Liver (tissue), 9 donors: ENCODE data around the gene HPCAL4. TPM values are rescaled to one million over a fixed set of nuclear protein-coding genes. Genes with fewer than 3 reads are reported as not detected.
A peak's percentile ranks its signal among the peaks of the same experiment; 100 is the strongest.

ENCODE experiments used
- DNase-seq: peaks from one replicate; pipeline ENCODE4 v3.0.0-alpha.2; 2017; ENCODE audit warnings: low spot score
- H3K27ac ChIP-seq, 2 donors: one replicate each; pipeline ENCODE4 v1.7.0; 2013; ENCODE audit warnings: inconsistent platforms in 2 of 2, low read length in 2 of 2, control low read depth in 1 of 2, low read depth in 1 of 2, mild to moderate bottlenecking in 1 of 2
- H3K27me3 ChIP-seq, 4 donors: one replicate each; pipeline versions ENCODE4 v1.6.1 to v1.7.0; 2013; ENCODE audit warnings: low read length in 3 of 4, inconsistent platforms in 1 of 4, mild to moderate bottlenecking in 1 of 4, moderate library complexity in 1 of 4; ENCODE audit not compliant: control insufficient read depth in 4 of 4, insufficient read depth in 4 of 4
- H3K36me3 ChIP-seq, 4 donors: one replicate each; pipeline versions ENCODE4 v1.6.1 to v1.7.0; 2013; ENCODE audit warnings: low read length in 3 of 4, mild to moderate bottlenecking in 3 of 4, low read depth in 1 of 4, moderate library complexity in 1 of 4; ENCODE audit not compliant: control insufficient read depth in 4 of 4, insufficient read depth in 3 of 4
- H3K4me1 ChIP-seq, 4 donors: one replicate each; pipeline versions ENCODE4 v1.6.1 to v1.7.0; 2013; ENCODE audit warnings: low read length in 3 of 4, mild to moderate bottlenecking in 3 of 4, moderate library complexity in 1 of 4; ENCODE audit not compliant: control insufficient read depth in 4 of 4, insufficient read depth in 4 of 4
- H3K4me3 ChIP-seq, 3 donors: one replicate each; pipeline versions ENCODE4 v1.6.1 to v1.7.0; 2013; ENCODE audit warnings: low read length in 3 of 3, control low read depth in 1 of 3, low read depth in 1 of 3, mild to moderate bottlenecking in 1 of 3
- H3K9ac ChIP-seq, 2 donors: one replicate each; pipeline ENCODE4 v1.7.0; 2013; ENCODE audit warnings: low read length in 2 of 2, mild to moderate bottlenecking in 2 of 2, moderate library complexity in 2 of 2, control low read depth in 1 of 2, low read depth in 1 of 2
- H3K9me3 ChIP-seq, 4 donors: one replicate each; pipeline versions ENCODE4 v1.6.1 to v1.7.0; 2013; ENCODE audit warnings: low read length in 3 of 4; ENCODE audit not compliant: control insufficient read depth in 4 of 4
- HNF4A ChIP-seq, 2 donors: conservative IDR thresholded peaks; 2 replicates each; pipeline ENCODE4 v1.6.1; 2016; ENCODE audit warnings: antibody characterized with exemption in 2 of 2, mild to moderate bottlenecking in 2 of 2
- HNF4G ChIP-seq: IDR thresholded peaks from 2 replicates; pipeline ENCODE4 v1.6.1; 2016; ENCODE audit warnings: antibody characterized with exemption
- RXRA ChIP-seq, 2 donors: IDR thresholded peaks; 2 replicates each; pipeline ENCODE4 v1.6.1; 2017 to 2018; ENCODE audit warnings: antibody characterized with exemption in 2 of 2, mild to moderate bottlenecking in 1 of 2
- TAF1 ChIP-seq: conservative IDR thresholded peaks from 2 replicates; pipeline ENCODE4 v1.6.1; 2016; ENCODE audit warnings: antibody characterized with exemption, mild to moderate bottlenecking
- WGBS: extraction: QIAGEN DNeasy Blood & Tissue Kit; methylation state at CpG from one replicate; pipeline ENCODE4 v1.1.7; 2013; 5-methylcytosine and 5-hydroxymethylcytosine counted together
- polyA plus RNA-seq, 2 donors: library from polyadenylated mRNA; stranded (reverse) in 1 of 2; unstranded in 1 of 2; fragments of 200-250 nt in 1 of 2; fragments of >200 nt in 1 of 2; fragmentation: Nextera tagmentation in 1 of 2; extraction: Ambion mirVana in 1 of 2; gene quantifications; one replicate each; pipeline versions ENCODE4 v1.2.1 to v1.2.3, GENCODE V29; 2013 to 2015
- total RNA-seq, 2 donors: library from RNA; depleted of rRNA; stranded (reverse); fragments of >200 nt; gene quantifications; one replicate each; pipeline ENCODE4 v1.2.3, GENCODE V29; 2014
- TF ChIP-seq, protein P1 (sequence below): IDR thresholded peaks from 2 replicates; pipeline ENCODE4 v1.6.1; 2016; ENCODE audit warnings: antibody characterized with exemption
- TF ChIP-seq, protein P2 (sequence below): fragments of 150-350 bp; IDR thresholded peaks from 2 replicates; pipeline ENCODE4 v1.5.1; 2017; ENCODE audit warnings: improper control_type of control experiment, low read depth, low read length; ENCODE audit not compliant: missing input control
- TF ChIP-seq, protein P3 (sequence below): IDR thresholded peaks from 2 replicates; pipeline ENCODE4 v1.6.1; 2016; ENCODE audit warnings: antibody characterized with exemption, mild to moderate bottlenecking
- donor health status: healthy.
- donor health status: healthy.
- donor health status: healthy.
- donor health status: healthy.
- donor health status: healthy.

Gene HPCAL4
- total and polyA plus RNA-seq, 4 donors: not detected

- TF ChIP-seq, protein P1, sequence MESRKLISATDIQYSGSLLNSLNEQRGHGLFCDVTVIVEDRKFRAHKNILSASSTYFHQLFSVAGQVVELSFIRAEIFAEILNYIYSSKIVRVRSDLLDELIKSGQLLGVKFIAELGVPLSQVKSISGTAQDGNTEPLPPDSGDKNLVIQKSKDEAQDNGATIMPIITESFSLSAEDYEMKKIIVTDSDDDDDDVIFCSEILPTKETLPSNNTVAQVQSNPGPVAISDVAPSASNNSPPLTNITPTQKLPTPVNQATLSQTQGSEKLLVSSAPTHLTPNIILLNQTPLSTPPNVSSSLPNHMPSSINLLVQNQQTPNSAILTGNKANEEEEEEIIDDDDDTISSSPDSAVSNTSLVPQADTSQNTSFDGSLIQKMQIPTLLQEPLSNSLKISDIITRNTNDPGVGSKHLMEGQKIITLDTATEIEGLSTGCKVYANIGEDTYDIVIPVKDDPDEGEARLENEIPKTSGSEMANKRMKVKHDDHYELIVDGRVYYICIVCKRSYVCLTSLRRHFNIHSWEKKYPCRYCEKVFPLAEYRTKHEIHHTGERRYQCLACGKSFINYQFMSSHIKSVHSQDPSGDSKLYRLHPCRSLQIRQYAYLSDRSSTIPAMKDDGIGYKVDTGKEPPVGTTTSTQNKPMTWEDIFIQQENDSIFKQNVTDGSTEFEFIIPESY: no peak
- TF ChIP-seq HNF4G (no peak), HNF4A (conservative IDR thresholded peaks at IDR 0.05) (no peak)
Observed at GRCh38 chr1:39638965-39639304, 52.3 kb downstream of the HPCAL4 start (continued).

- 69% methylated on average over 4 of the region's 4 CpGs for WGBS
- H3K27ac ChIP-seq: peak overlapping the region in 1 of 2 donors; percentile 19
- H3K36me3 ChIP-seq: no peaks in the 10 kb centered on the region
- H3K27me3 ChIP-seq: peaks cover 0 to 11% (median 7%) of the 10 kb centered on the region in 4 donors
- no peaks in the 10 kb centered on the region for H3K9me3 ChIP-seq
- H3K4me3 ChIP-seq: no peak overlapping the region
- no peak overlapping the region for H3K9ac ChIP-seq
- no peak for DNase-seq
- peaks cover 0 to 4% (median 0%) of the 10 kb centered on the region in 4 donors for H3K4me1 ChIP-seq
- TF ChIP-seq TAF1: no peak
Observed at GRCh38 chr1:39637361-39637760, 53.9 kb downstream of the HPCAL4 start.

GRCh38 chr1:39635871-39636210 is 55.4 kb downstream of the HPCAL4 start:
- WGBS: 52% methylated on average over 2 of the region's 2 CpGs
- peaks cover 0 to 7% (median 0%) of the 10 kb centered on the region in 4 donors for H3K4me1 ChIP-seq
- H3K9me3 ChIP-seq: no peaks in the 10 kb centered on the region
- no peak for DNase-seq
- H3K27ac ChIP-seq: peak overlapping the region in 1 of 2 donors; percentile 26
- no peak for TF ChIP-seq HNF4A (conservative IDR thresholded peaks at IDR 0.05)
- TF ChIP-seq, protein P2, sequence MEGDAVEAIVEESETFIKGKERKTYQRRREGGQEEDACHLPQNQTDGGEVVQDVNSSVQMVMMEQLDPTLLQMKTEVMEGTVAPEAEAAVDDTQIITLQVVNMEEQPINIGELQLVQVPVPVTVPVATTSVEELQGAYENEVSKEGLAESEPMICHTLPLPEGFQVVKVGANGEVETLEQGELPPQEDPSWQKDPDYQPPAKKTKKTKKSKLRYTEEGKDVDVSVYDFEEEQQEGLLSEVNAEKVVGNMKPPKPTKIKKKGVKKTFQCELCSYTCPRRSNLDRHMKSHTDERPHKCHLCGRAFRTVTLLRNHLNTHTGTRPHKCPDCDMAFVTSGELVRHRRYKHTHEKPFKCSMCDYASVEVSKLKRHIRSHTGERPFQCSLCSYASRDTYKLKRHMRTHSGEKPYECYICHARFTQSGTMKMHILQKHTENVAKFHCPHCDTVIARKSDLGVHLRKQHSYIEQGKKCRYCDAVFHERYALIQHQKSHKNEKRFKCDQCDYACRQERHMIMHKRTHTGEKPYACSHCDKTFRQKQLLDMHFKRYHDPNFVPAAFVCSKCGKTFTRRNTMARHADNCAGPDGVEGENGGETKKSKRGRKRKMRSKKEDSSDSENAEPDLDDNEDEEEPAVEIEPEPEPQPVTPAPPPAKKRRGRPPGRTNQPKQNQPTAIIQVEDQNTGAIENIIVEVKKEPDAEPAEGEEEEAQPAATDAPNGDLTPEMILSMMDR: no peak
- TF ChIP-seq, protein P3, sequence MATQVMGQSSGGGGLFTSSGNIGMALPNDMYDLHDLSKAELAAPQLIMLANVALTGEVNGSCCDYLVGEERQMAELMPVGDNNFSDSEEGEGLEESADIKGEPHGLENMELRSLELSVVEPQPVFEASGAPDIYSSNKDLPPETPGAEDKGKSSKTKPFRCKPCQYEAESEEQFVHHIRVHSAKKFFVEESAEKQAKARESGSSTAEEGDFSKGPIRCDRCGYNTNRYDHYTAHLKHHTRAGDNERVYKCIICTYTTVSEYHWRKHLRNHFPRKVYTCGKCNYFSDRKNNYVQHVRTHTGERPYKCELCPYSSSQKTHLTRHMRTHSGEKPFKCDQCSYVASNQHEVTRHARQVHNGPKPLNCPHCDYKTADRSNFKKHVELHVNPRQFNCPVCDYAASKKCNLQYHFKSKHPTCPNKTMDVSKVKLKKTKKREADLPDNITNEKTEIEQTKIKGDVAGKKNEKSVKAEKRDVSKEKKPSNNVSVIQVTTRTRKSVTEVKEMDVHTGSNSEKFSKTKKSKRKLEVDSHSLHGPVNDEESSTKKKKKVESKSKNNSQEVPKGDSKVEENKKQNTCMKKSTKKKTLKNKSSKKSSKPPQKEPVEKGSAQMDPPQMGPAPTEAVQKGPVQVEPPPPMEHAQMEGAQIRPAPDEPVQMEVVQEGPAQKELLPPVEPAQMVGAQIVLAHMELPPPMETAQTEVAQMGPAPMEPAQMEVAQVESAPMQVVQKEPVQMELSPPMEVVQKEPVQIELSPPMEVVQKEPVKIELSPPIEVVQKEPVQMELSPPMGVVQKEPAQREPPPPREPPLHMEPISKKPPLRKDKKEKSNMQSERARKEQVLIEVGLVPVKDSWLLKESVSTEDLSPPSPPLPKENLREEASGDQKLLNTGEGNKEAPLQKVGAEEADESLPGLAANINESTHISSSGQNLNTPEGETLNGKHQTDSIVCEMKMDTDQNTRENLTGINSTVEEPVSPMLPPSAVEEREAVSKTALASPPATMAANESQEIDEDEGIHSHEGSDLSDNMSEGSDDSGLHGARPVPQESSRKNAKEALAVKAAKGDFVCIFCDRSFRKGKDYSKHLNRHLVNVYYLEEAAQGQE: no peak
- TF ChIP-seq RXRA (IDR thresholded peaks at IDR 0.05): no peak
- no peak for TF ChIP-seq HNF4G
- H3K36me3 ChIP-seq: no peaks in the 10 kb centered on the region
- H3K27me3 ChIP-seq: peaks cover 0 to 11% (median 7%) of the 10 kb centered on the region in 4 donors
- no peak overlapping the region for H3K4me3 ChIP-seq
- H3K9ac ChIP-seq: peak overlapping the region in 1 of 2 donors; percentile 9
